GM19025 (cell line): ENCODE data around the gene KCNQ1.

Experiments used
- ATAC-seq: cut with Tn5 transposase; IDR thresholded peaks from one replicate; pipeline ENCODE4 v1.9.1; 2021; ENCODE audit warnings: mild to moderate bottlenecking, low read depth, moderate library complexity; ENCODE audit not compliant: unreplicated experiment

The KCNQ1 gene

GRCh38 chr11:2440646-2441045 is 4.2 kb upstream of the KCNQ1 start:
- ATAC-seq: no peak

- ATAC-seq: no peak
Observed at GRCh38 chr11:2441171-2441570, 3.6 kb upstream of the KCNQ1 start.

- no peak for ATAC-seq
Observed at GRCh38 chr11:2442589-2442988, 2.2 kb upstream of the KCNQ1 start.

GRCh38 chr11:2443406-2443805 is 1.4 kb upstream of the KCNQ1 start:
- ATAC-seq: no peak

- no peak for ATAC-seq
Observed at GRCh38 chr11:2443881-2444820, 657 bp upstream of the KCNQ1 start, which contains the start of gene TRPM5. TSS of gene TRPM5 (minus strand) at chr11:2444514. CDS start at chr11:2423036, 21,478 bp downstream.

- ATAC-seq: no peak
Observed at GRCh38 chr11:2445746-2446551, 1.1 kb downstream of the KCNQ1 start.

- no peak for ATAC-seq
Observed at GRCh38 chr11:2446590-2447252, 1.9 kb downstream of the KCNQ1 start.

GRCh38 chr11:2447253-2447950 is 2.6 kb downstream of the KCNQ1 start:
- ATAC-seq: no peak

- ATAC-seq: no peak
Observed at GRCh38 chr11:2447951-2448650, 3.3 kb downstream of the KCNQ1 start.

GRCh38 chr11:2448661-2449547 is 4.1 kb downstream of the KCNQ1 start:
- ATAC-seq: no peak

- ATAC-seq: no peak
Observed at GRCh38 chr11:2449548-2450320, 4.9 kb downstream of the KCNQ1 start.

GRCh38 chr11:2450321-2451041 is 5.7 kb downstream of the KCNQ1 start:
- no peak for ATAC-seq

- no peak for ATAC-seq
Observed at GRCh38 chr11:2451336-2451735, 6.5 kb downstream of the KCNQ1 start.

GRCh38 chr11:2451916-2452315 is 7.1 kb downstream of the KCNQ1 start:
- ATAC-seq: no peak

- no peak for ATAC-seq
Observed at GRCh38 chr11:2452321-2453012, 7.7 kb downstream of the KCNQ1 start.

GRCh38 chr11:2453436-2453835 is 8.6 kb downstream of the KCNQ1 start:
- no peak for ATAC-seq

GRCh38 chr11:2458321-2458720 is 13.5 kb downstream of the KCNQ1 start:
- no peak for ATAC-seq
